HFF-Myc (cell line): Measurements from ENCODE around the gene ZNF20.

Experiments used
- DNase-seq: peaks from one replicate; pipeline ENCODE4 v3.0.0-alpha.2; 2011; ENCODE audit warnings: low read depth; ENCODE audit errors: extremely low read depth
- H3K4me3 ChIP-seq: replicated peaks from 2 replicates; pipeline ENCODE4 v1.5.1; 2011; ENCODE audit warnings: low read depth, mild to moderate bottlenecking, control low read depth, low read length
- CTCF ChIP-seq: IDR thresholded peaks from 2 replicates; pipeline ENCODE4 v1.5.1; 2012; ENCODE audit warnings: mild to moderate bottlenecking, low read depth, low read length, control low read depth; ENCODE audit errors: missing control alignments

Gene ZNF20

GRCh38 chr19:12162513-12162881 is 22.3 kb upstream of the ZNF20 start:
- no peak for DNase-seq
- peak overlapping the region; percentile 86 for H3K4me3 ChIP-seq
- TF ChIP-seq CTCF: no peak

GRCh38 chr19:12159773-12160414 is 19.7 kb upstream of the ZNF20 start:
- no peak for TF ChIP-seq CTCF
- H3K4me3 ChIP-seq: no peak overlapping the region
- DNase-seq: no peak

- DNase-seq: peak; percentile 27
- TF ChIP-seq CTCF: no peak
- H3K4me3 ChIP-seq: peak within 1 kb of the TSS; percentile 63
Observed at GRCh38 chr19:12156223-12157058, 16.3 kb upstream of the ZNF20 start, which contains the start of gene ZNF625. ZNF625 (minus strand) TSS chr19:12156734; CDS start chr19:12156558, 176 bp downstream.

- DNase-seq: no peak
- peak overlapping the region; percentile 63 for H3K4me3 ChIP-seq
- no peak for TF ChIP-seq CTCF
Observed at GRCh38 chr19:12155324-12155860, 15.2 kb upstream of the ZNF20 start.

GRCh38 chr19:12145348-12145747 is 5.2 kb upstream of the ZNF20 start:
- H3K4me3 ChIP-seq: no peak overlapping the region
- DNase-seq: no peak
- no peak for TF ChIP-seq CTCF

- no peak for TF ChIP-seq CTCF
- no peak for DNase-seq
- H3K4me3 ChIP-seq: no peak overlapping the region
Observed at GRCh38 chr19:12141405-12141736, 1.2 kb upstream of the ZNF20 start.
